ENCODE measurements around the gene C1QTNF5. TPM values are rescaled to one million over a fixed set of nuclear protein-coding genes. Genes with fewer than 3 reads are reported as not detected.

The C1QTNF5 gene
- polyA plus RNA-seq, 2 of the 4 experiments (the other 2 are of a cell fraction), result not detected

GRCh38 chr11:119343726-119344125 is 3.0 kb upstream of the C1QTNF5 start:
- TF ChIP-seq HOXB13 (CRISPR knock-in tag; IDR thresholded peaks at IDR 0.05; ENCODE audit: low read depth) (no peak), NFE2L2 (conservative IDR thresholded peaks at IDR 0.05; ENCODE audit: low read length) (no peak), ATOH8 (CRISPR knock-in tag; IDR thresholded peaks at IDR 0.05; ENCODE audit: low read depth) (no peak), EHMT2 (IDR thresholded peaks at IDR 0.05; ENCODE audit: low read depth) (no peak), E2F6 (IDR thresholded peaks at IDR 0.05; ENCODE audit: borderline replicate concordance, low read depth) (no peak), MAZ (IDR thresholded peaks at IDR 0.05; ENCODE audit: borderline replicate concordance, low read depth, low read length) (no peak), MYC (IDR thresholded peaks at IDR 0.05; ENCODE audit: borderline replicate concordance, low read length) (no peak), BHLHE40 (IDR thresholded peaks at IDR 0.05; ENCODE audit: low read depth, low read length) (no peak), KDM5A (IDR thresholded peaks at IDR 0.05) (no peak), POLR2AphosphoS2 (conservative IDR thresholded peaks at IDR 0.05; ENCODE audit: low read length) (no peak), RFX5 (IDR thresholded peaks at IDR 0.05) (no peak), FOSL2 (IDR thresholded peaks at IDR 0.05) (no peak), FOSL2 (CRISPR knock-in tag; IDR thresholded peaks at IDR 0.05) (no peak), EHF (CRISPR knock-in tag; IDR thresholded peaks at IDR 0.05) (no peak), RAD21 (conservative IDR thresholded peaks at IDR 0.05 in 1 of 2, IDR thresholded peaks at IDR 0.05 in 1 of 2) (no peak), HOXA7 (CRISPR knock-in tag; IDR thresholded peaks at IDR 0.05) (no peak)
- TF ChIP-seq, protein P1, sequence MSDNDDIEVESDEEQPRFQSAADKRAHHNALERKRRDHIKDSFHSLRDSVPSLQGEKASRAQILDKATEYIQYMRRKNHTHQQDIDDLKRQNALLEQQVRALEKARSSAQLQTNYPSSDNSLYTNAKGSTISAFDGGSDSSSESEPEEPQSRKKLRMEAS (IDR thresholded peaks at IDR 0.05), result no peak
- TF ChIP-seq, protein P2, sequence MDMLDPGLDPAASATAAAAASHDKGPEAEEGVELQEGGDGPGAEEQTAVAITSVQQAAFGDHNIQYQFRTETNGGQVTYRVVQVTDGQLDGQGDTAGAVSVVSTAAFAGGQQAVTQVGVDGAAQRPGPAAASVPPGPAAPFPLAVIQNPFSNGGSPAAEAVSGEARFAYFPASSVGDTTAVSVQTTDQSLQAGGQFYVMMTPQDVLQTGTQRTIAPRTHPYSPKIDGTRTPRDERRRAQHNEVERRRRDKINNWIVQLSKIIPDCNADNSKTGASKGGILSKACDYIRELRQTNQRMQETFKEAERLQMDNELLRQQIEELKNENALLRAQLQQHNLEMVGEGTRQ (IDR thresholded peaks at IDR 0.05), result no peak
- 66% methylated on average over 6 of the region's 7 CpGs for WGBS (ENCODE audit: missing lambda C conversion rate)
- ChIA-PET POLR2A (no interaction called here), CTCF (interaction anchor here (1.0 to 9.5 kb wide), 5 partner anchors 12 to 131 kb away, joined by 4 to 160 read pairs (median 33); partner anchors contain the start of gene USP2)
- Histone ChIP-seq H3K4me3 (no peak overlapping the region), H3K4me1 (peaks cover 1% of the 10 kb centered on the region; the same call in 1 of the 3 replicates), H3K9me3 (no peaks in the 10 kb centered on the region), H3K27ac (no peak overlapping the region), H3K4me2 (no peak overlapping the region)
- ATAC-seq, result no peak
- no peak for DNase-seq (ENCODE audit: low read depth in 1 of 2, low spot score in 1 of 2)
- no peak for FAIRE-seq

GRCh38 chr11:119342362-119343130 is 1.9 kb upstream of the C1QTNF5 start:
- Histone ChIP-seq H3K9me3 (no peaks in the 10 kb centered on the region), H3K27ac (no peak overlapping the region), H3K4me3 (no peak overlapping the region), H3K4me2 (no peak overlapping the region), H3K4me1 (peaks cover 12% of the 10 kb centered on the region)
- ATAC-seq, result no peak
- POLR2A ChIA-PET, result no interaction called here
- no peak for DNase-seq (ENCODE audit: low read depth in 1 of 2, low spot score in 1 of 2)
- TF ChIP-seq NPAS2 (CRISPR knock-in tag; IDR thresholded peaks at IDR 0.05; ENCODE audit: borderline replicate concordance), result no peak
- TF ChIP-seq, protein P2 (IDR thresholded peaks at IDR 0.05), result no peak
- 74% methylated on average over 5 of the region's 10 CpGs for WGBS (ENCODE audit: missing lambda C conversion rate)
- CTCF ChIA-PET, result interaction anchor here (1.1 to 9.5 kb wide), 5 partner anchors 15 to 129 kb away, joined by 3 to 160 read pairs (median 33); partner anchors contain the start of gene USP2
- no peak for FAIRE-seq

- no peaks in the 10 kb centered on the region for H3K9me3 ChIP-seq
- H3K4me1 ChIP-seq, result peaks cover 14% of the 10 kb centered on the region
- no peak overlapping the region for H3K4me2 ChIP-seq
- no peak overlapping the region for H3K27ac ChIP-seq
- DNase-seq (ENCODE audit: low read depth in 1 of 2, low spot score in 1 of 2) (no peak), FAIRE-seq (no peak), ATAC-seq (no peak)
- TF ChIP-seq MAFK (IDR thresholded peaks at IDR 0.05; ENCODE audit: partially characterized antibody) (no peak), GATA3 (IDR thresholded peaks at IDR 0.05; ENCODE audit: borderline replicate concordance) (no peak), BHLHE40 (IDR thresholded peaks at IDR 0.05; ENCODE audit: low read depth, low read length) (no peak), ZFP36 (IDR thresholded peaks at IDR 0.05; ENCODE audit: borderline replicate concordance, partially characterized antibody) (no peak), NR3C1 (IDR thresholded peaks at IDR 0.05) (no peak), JUN (IDR thresholded peaks at IDR 0.05) (no peak), EHMT2 (IDR thresholded peaks at IDR 0.05; ENCODE audit: low read depth) (no peak), RFX5 (IDR thresholded peaks at IDR 0.05) (no peak), ZNF302 (CRISPR knock-in tag; IDR thresholded peaks at IDR 0.05) (no peak), ESRRA (IDR thresholded peaks at IDR 0.05; ENCODE audit: borderline replicate concordance, low read length) (no peak), TFCP2L1 (CRISPR knock-in tag; IDR thresholded peaks at IDR 0.05) (no peak)
- TF ChIP-seq, protein P3, sequence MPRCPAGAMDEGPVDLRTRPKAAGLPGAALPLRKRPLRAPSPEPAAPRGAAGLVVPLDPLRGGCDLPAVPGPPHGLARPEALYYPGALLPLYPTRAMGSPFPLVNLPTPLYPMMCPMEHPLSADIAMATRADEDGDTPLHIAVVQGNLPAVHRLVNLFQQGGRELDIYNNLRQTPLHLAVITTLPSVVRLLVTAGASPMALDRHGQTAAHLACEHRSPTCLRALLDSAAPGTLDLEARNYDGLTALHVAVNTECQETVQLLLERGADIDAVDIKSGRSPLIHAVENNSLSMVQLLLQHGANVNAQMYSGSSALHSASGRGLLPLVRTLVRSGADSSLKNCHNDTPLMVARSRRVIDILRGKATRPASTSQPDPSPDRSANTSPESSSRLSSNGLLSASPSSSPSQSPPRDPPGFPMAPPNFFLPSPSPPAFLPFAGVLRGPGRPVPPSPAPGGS (IDR thresholded peaks at IDR 0.05), result no peak
- ChIA-PET POLR2A (no interaction called here), CTCF (interaction anchor here (4.8 to 9.5 kb wide), 4 partner anchors 15 to 32 kb away, joined by 33 to 160 read pairs (median 90); no protein-coding TSS in a partner anchor)
- 80% methylated on average over 7 of the region's 7 CpGs for WGBS (ENCODE audit: missing lambda C conversion rate)
- H3K4me3 ChIP-seq, result no peak overlapping the region
These were observed 1.3 kb upstream of the C1QTNF5 start for GRCh38 chr11:119342023-119342300.
